ENCODE data around the gene VLDLR. TPM values are rescaled to one million over a fixed set of nuclear protein-coding genes. Genes with fewer than 3 reads are reported as not detected.

VLDLR gene
- total and polyA plus RNA-seq, 5 donors, result 38.6 to 147 (median 114) TPM

GRCh38 chr9:2601785-2602378 lies 19.7 kb upstream of the VLDLR start:
- H3K9me3 ChIP-seq (ENCODE audit: control insufficient read depth, low read length), result no peaks in the 10 kb centered on the region
- DNase-seq (no peak), ATAC-seq (no peak)
- no peaks in the 10 kb centered on the region for H3K4me1 ChIP-seq (ENCODE audit: control insufficient read depth, insufficient read depth, low read length)
- intact Hi-C loops (cut with DNase I), result no loop called here
- H3K27me3 ChIP-seq (ENCODE audit: control insufficient read depth, insufficient read depth), result no peaks in the 10 kb centered on the region
- no peak overlapping the region for H3K4me3 ChIP-seq (ENCODE audit: low read length)
- no peak overlapping the region for H3K27ac ChIP-seq (ENCODE audit: low read length)
- WGBS, result 80% methylated on average over 3 of the region's 3 CpGs

- no peak overlapping the region for H3K4me3 ChIP-seq (ENCODE audit: low read length)
- H3K9me3 ChIP-seq (ENCODE audit: control insufficient read depth, low read length), result no peaks in the 10 kb centered on the region
- ATAC-seq (peak in 1 of 2 donors; percentile 28), DNase-seq (no peak)
- intact Hi-C loops (cut with DNase I), result no loop called here
- no peak overlapping the region for H3K27ac ChIP-seq (ENCODE audit: low read length)
- 19% methylated on average over 4 of the region's 4 CpGs for WGBS
- no peaks in the 10 kb centered on the region for H3K27me3 ChIP-seq (ENCODE audit: control insufficient read depth, insufficient read depth)
- no peaks in the 10 kb centered on the region for H3K4me1 ChIP-seq (ENCODE audit: control insufficient read depth, insufficient read depth, low read length)
Measured at GRCh38 chr9:2602704-2603116, 18.9 kb upstream of the VLDLR start.

GRCh38 chr9:2603621-2604020 lies 18.0 kb upstream of the VLDLR start:
- Histone ChIP-seq H3K4me3 (ENCODE audit: low read length) (no peak overlapping the region), H3K27ac (ENCODE audit: low read length) (no peak overlapping the region), H3K4me1 (ENCODE audit: control insufficient read depth, insufficient read depth, low read length) (no peaks in the 10 kb centered on the region), H3K9me3 (ENCODE audit: control insufficient read depth, low read length) (no peaks in the 10 kb centered on the region), H3K27me3 (ENCODE audit: control insufficient read depth, insufficient read depth) (no peaks in the 10 kb centered on the region)
- intact Hi-C loops (cut with DNase I), result no loop called here
- WGBS, result 93% methylated on average over 2 of the region's 2 CpGs
- no peak for ATAC-seq
- DNase-seq, result no peak

GRCh38 chr9:2605246-2605645 lies 16.3 kb upstream of the VLDLR start:
- Histone ChIP-seq H3K4me1 (ENCODE audit: control insufficient read depth, insufficient read depth, low read length) (no peaks in the 10 kb centered on the region), H3K27me3 (ENCODE audit: control insufficient read depth, insufficient read depth) (no peaks in the 10 kb centered on the region), H3K4me3 (ENCODE audit: low read length) (no peak overlapping the region), H3K27ac (ENCODE audit: low read length) (no peak overlapping the region), H3K9me3 (ENCODE audit: control insufficient read depth, low read length) (no peaks in the 10 kb centered on the region)
- intact Hi-C loops (cut with DNase I), result no loop called here
- no peak for ATAC-seq
- WGBS, result 94% methylated on average over 3 of the region's 3 CpGs
- DNase-seq, result no peak

GRCh38 chr9:2608276-2608675 lies 13.3 kb upstream of the VLDLR start:
- H3K4me1 ChIP-seq (ENCODE audit: control insufficient read depth, insufficient read depth, low read length), result no peaks in the 10 kb centered on the region
- WGBS, result 67% methylated on average over 2 of the region's 2 CpGs
- no peak overlapping the region for H3K4me3 ChIP-seq (ENCODE audit: low read length)
- DNase-seq, result no peak
- intact Hi-C loops (cut with DNase I), result no loop called here
- H3K9me3 ChIP-seq (ENCODE audit: control insufficient read depth, low read length), result no peaks in the 10 kb centered on the region
- peak overlapping the region; percentile 24 for H3K27ac ChIP-seq (ENCODE audit: low read length)
- peak in 1 of 2 donors; percentile 63 for ATAC-seq
- no peaks in the 10 kb centered on the region for H3K27me3 ChIP-seq (ENCODE audit: control insufficient read depth, insufficient read depth)

- DNase-seq, result no peak
- Histone ChIP-seq H3K9me3 (ENCODE audit: control insufficient read depth, low read length) (no peaks in the 10 kb centered on the region), H3K27me3 (ENCODE audit: control insufficient read depth, insufficient read depth) (no peaks in the 10 kb centered on the region), H3K4me3 (ENCODE audit: low read length) (no peak overlapping the region), H3K27ac (ENCODE audit: low read length) (no peak overlapping the region), H3K4me1 (ENCODE audit: control insufficient read depth, insufficient read depth, low read length) (no peaks in the 10 kb centered on the region)
- intact Hi-C loops (cut with DNase I), result no loop called here
- WGBS, result 76% methylated on average over 2 of the region's 2 CpGs
- ATAC-seq, result no peak
Measured at GRCh38 chr9:2610985-2611384, 10.6 kb upstream of the VLDLR start.

GRCh38 chr9:2611961-2612360 lies 9.6 kb upstream of the VLDLR start:
- no peaks in the 10 kb centered on the region for H3K27me3 ChIP-seq (ENCODE audit: control insufficient read depth, insufficient read depth)
- intact Hi-C loops (cut with DNase I), result no loop called here
- no peak overlapping the region for H3K27ac ChIP-seq (ENCODE audit: low read length)
- H3K9me3 ChIP-seq (ENCODE audit: control insufficient read depth, low read length), result no peaks in the 10 kb centered on the region
- ATAC-seq (no peak), DNase-seq (no peak)
- H3K4me3 ChIP-seq (ENCODE audit: low read length), result no peak overlapping the region
- no peaks in the 10 kb centered on the region for H3K4me1 ChIP-seq (ENCODE audit: control insufficient read depth, insufficient read depth, low read length)
- 87% methylated on average over 2 of the region's 2 CpGs for WGBS

- no peaks in the 10 kb centered on the region for H3K9me3 ChIP-seq (ENCODE audit: control insufficient read depth, low read length)
- ATAC-seq, result peak; percentile 85 to 92
- peak in 2 of 3 donors; percentile 40 to 41 for DNase-seq
- H3K27ac ChIP-seq (ENCODE audit: low read length), result peak overlapping the region; percentile 88
- no peaks in the 10 kb centered on the region for H3K27me3 ChIP-seq (ENCODE audit: control insufficient read depth, insufficient read depth)
- no peaks in the 10 kb centered on the region for H3K4me1 ChIP-seq (ENCODE audit: control insufficient read depth, insufficient read depth, low read length)
- 56% methylated on average over 3 of the region's 3 CpGs for WGBS
- intact Hi-C loops (cut with DNase I), result no loop called here
- H3K4me3 ChIP-seq (ENCODE audit: low read length), result no peak overlapping the region
Measured at GRCh38 chr9:2613730-2614271, 7.8 kb upstream of the VLDLR start.

- Histone ChIP-seq H3K9me3 (ENCODE audit: control insufficient read depth, low read length) (no peaks in the 10 kb centered on the region), H3K4me3 (ENCODE audit: low read length) (no peak overlapping the region), H3K27me3 (ENCODE audit: control insufficient read depth, insufficient read depth) (no peaks in the 10 kb centered on the region), H3K27ac (ENCODE audit: low read length) (peak overlapping the region; percentile 25), H3K4me1 (ENCODE audit: control insufficient read depth, insufficient read depth, low read length) (no peaks in the 10 kb centered on the region)
- intact Hi-C loops (cut with DNase I), result loop anchor here in 1 of 4 donors (5.0 kb wide), 1 partner anchor 43 kb away; no protein-coding TSS in a partner anchor
- 90% methylated on average over 7 of the region's 7 CpGs for WGBS
- DNase-seq (no peak), ATAC-seq (no peak)
Measured at GRCh38 chr9:2615497-2615896, 6.1 kb upstream of the VLDLR start.

GRCh38 chr9:2616692-2617377 lies 4.8 kb upstream of the VLDLR start:
- ATAC-seq, result no peak
- DNase-seq, result no peak
- no peak overlapping the region for H3K27ac ChIP-seq (ENCODE audit: low read length)
- H3K4me3 ChIP-seq (ENCODE audit: low read length), result no peak overlapping the region
- H3K27me3 ChIP-seq (ENCODE audit: control insufficient read depth, insufficient read depth), result no peaks in the 10 kb centered on the region
- 95% methylated on average over 4 of the region's 4 CpGs for WGBS
- intact Hi-C loops (cut with DNase I), result loop anchor here in 1 of 4 donors (5.0 kb wide), 1 partner anchor 45 kb away; no protein-coding TSS in a partner anchor
- H3K4me1 ChIP-seq (ENCODE audit: control insufficient read depth, insufficient read depth, low read length), result no peaks in the 10 kb centered on the region
- no peaks in the 10 kb centered on the region for H3K9me3 ChIP-seq (ENCODE audit: control insufficient read depth, low read length)

- ATAC-seq, result no peak
Measured at GRCh38 chr9:2618289-2618688, 3.3 kb upstream of the VLDLR start.

More at GRCh38 chr9:2618289-2618688, 3.3 kb upstream of the VLDLR start:
- WGBS, result 91% methylated on average over 1 of the region's 1 CpG
- no peak overlapping the region for H3K27ac ChIP-seq (ENCODE audit: low read length)
- no peak overlapping the region for H3K4me3 ChIP-seq (ENCODE audit: low read length)
- H3K4me1 ChIP-seq (ENCODE audit: control insufficient read depth, insufficient read depth, low read length), result no peaks in the 10 kb centered on the region
- H3K9me3 ChIP-seq (ENCODE audit: control insufficient read depth, low read length), result no peaks in the 10 kb centered on the region
- no peak for DNase-seq
- no peaks in the 10 kb centered on the region for H3K27me3 ChIP-seq (ENCODE audit: control insufficient read depth, insufficient read depth)
- intact Hi-C loops (cut with DNase I), result loop anchor here in 1 of 4 donors (5.0 kb wide), 1 partner anchor 46 kb away; no protein-coding TSS in a partner anchor

Data from right cardiac atrium (tissue), 5 donors.